ENCODE measurements around the gene MUC15. TPM values are rescaled to one million over a fixed set of nuclear protein-coding genes. Genes with fewer than 3 reads are reported as not detected.

Gene MUC15
- total RNA-seq, 1 donor from 2014 or later, result not detected

Other genes with a start within 250 kb of the MUC15 start
- gene ANO3, start 240.1 kb downstream of the MUC15 start, total RNA-seq (ENCODE audit: unreplicated experiment), result 12.8 TPM
- gene SLC5A12, start 149.8 kb upstream of the MUC15 start, total RNA-seq (ENCODE audit: unreplicated experiment), result 0.66 TPM